Hepatic stellate cell (primary cell): Measurements from ENCODE around the gene RASL11B.
"Not testable (repeated sequence)": the region's sequence is repeated elsewhere in the genome, so short reads cannot be mapped to it uniquely, and the experiment has no call there.

Experiments used
- DNase-seq: peaks from one replicate; pipeline ENCODE4 v3.0.0; 2011; ENCODE audit warnings: low spot score

The RASL11B gene

GRCh38 chr4:52861879-52862616 lies at the start of gene RASL11B:
Gene RASL11B (plus strand): TSS chr4:52862317. CDS start chr4:52862508, 191 bp downstream.
- DNase-seq = peak; percentile 88

GRCh38 chr4:52813546-52813945 lies 48.6 kb upstream of the RASL11B start:
- DNase-seq = no peak

- peak; percentile 21 for DNase-seq
Observed at GRCh38 chr4:52822583-52822971, 39.5 kb upstream of the RASL11B start.

GRCh38 chr4:52822972-52823701 lies 39.0 kb upstream of the RASL11B start:
- no peak for DNase-seq

GRCh38 chr4:52823702-52824092 lies 38.4 kb upstream of the RASL11B start:
- DNase-seq = no peak

- DNase-seq = no peak
Observed at GRCh38 chr4:52824270-52824602, 37.9 kb upstream of the RASL11B start.

- no peak for DNase-seq
Observed at GRCh38 chr4:52824603-52825459, 37.3 kb upstream of the RASL11B start.

- no peak for DNase-seq
Observed at GRCh38 chr4:52825460-52826090, 36.5 kb upstream of the RASL11B start.

- no peak for DNase-seq
Observed at GRCh38 chr4:52833941-52834525, 28.1 kb upstream of the RASL11B start.

- not testable (repeated sequence) for DNase-seq
Observed at GRCh38 chr4:52834641-52835456, 27.3 kb upstream of the RASL11B start.

GRCh38 chr4:52836120-52836519 lies 26.0 kb upstream of the RASL11B start:
- no peak for DNase-seq

GRCh38 chr4:52836678-52837077 lies 25.4 kb upstream of the RASL11B start:
- no peak for DNase-seq

GRCh38 chr4:52837716-52838558 lies 24.2 kb upstream of the RASL11B start:
- peak; percentile 80 for DNase-seq

GRCh38 chr4:52838729-52839586 lies 23.2 kb upstream of the RASL11B start:
- no peak for DNase-seq

- DNase-seq = no peak
Observed at GRCh38 chr4:52840531-52841370, 21.4 kb upstream of the RASL11B start.

GRCh38 chr4:52841682-52842456 lies 20.2 kb upstream of the RASL11B start:
- DNase-seq = peak; percentile 28

GRCh38 chr4:52842792-52843191 lies 19.3 kb upstream of the RASL11B start:
- no peak for DNase-seq
